GM20000 (cell line): Measurements from ENCODE around the gene CCDC73.

ENCODE experiments used
- DNase-seq: peaks from one replicate; pipeline ENCODE4 v3.0.0; 2012; ENCODE audit warnings: low spot score
- CTCF ChIP-seq: IDR thresholded peaks from 2 replicates; pipeline ENCODE4 v1.5.1; 2012; ENCODE audit warnings: mild to moderate bottlenecking, control low read depth; ENCODE audit errors: extremely low read depth, missing control alignments

The CCDC73 gene

GRCh38 chr11:32562839-32563599, 231.4 kb downstream of the CCDC73 start:
- no peak for TF ChIP-seq CTCF
- DNase-seq, result no peak

- no peak for DNase-seq
Measured at GRCh38 chr11:32561835-32562234, 232.6 kb downstream of the CCDC73 start.

GRCh38 chr11:32555895-32556294, 238.6 kb downstream of the CCDC73 start:
- no peak for TF ChIP-seq CTCF

More at GRCh38 chr11:32561835-32562234, 232.6 kb downstream of the CCDC73 start:
- no peak for TF ChIP-seq CTCF

GRCh38 chr11:32555091-32555490, 239.4 kb downstream of the CCDC73 start:
- TF ChIP-seq CTCF, result no peak
- DNase-seq, result no peak

More at GRCh38 chr11:32555895-32556294, 238.6 kb downstream of the CCDC73 start:
- no peak for DNase-seq
